Lower leg skin (tissue), 4 donors: ENCODE measurements around the gene TTC16. TPM values are rescaled to one million over a fixed set of nuclear protein-coding genes. Genes with fewer than 3 reads are reported as not detected.

Experiments used
- DNase-seq, 2 donors: peaks; one replicate each; pipeline ENCODE4 v3.0.0-alpha.2; 2019; ENCODE audit warnings: low spot score in 2 of 2
- H3K4me3 ChIP-seq: fragments of 200-600 bp; sonication (generic); 2 replicates; pipeline ENCODE4 v1.5.1; 2017; ENCODE audit warnings: mild to moderate bottlenecking, low read depth; ENCODE audit not compliant: poor library complexity, severe bottlenecking
- POLR2A ChIP-seq, 2 donors: fragments of 450-650 bp; IDR thresholded peaks; one replicate each; pipeline ENCODE4 v1.6.1; 2016 to 2017; ENCODE audit warnings: antibody characterized with exemption in 2 of 2, mild to moderate bottlenecking in 1 of 2, moderate library complexity in 1 of 2
- WGBS, 2 donors: methylation state at CpG; one replicate each; pipeline ENCODE4 v1.1.5; 2018; 5-methylcytosine and 5-hydroxymethylcytosine counted together
- intact Hi-C: fragments of 100-400 bp; cut with DNase I; formaldehyde crosslinking; loops from one replicate; pipeline ENCODE4 v1.15.0; 2023; ENCODE audit warnings: low total_unique reads
- total RNA-seq, 4 donors: library from RNA; depleted of rRNA; stranded (reverse); fragments of >200 nt; gene quantifications; one replicate each; pipeline ENCODE4 v1.1.0, GENCODE V29; 2016
- TF ChIP-seq, protein P1 (sequence below), 3 donors: fragments of 450-650 bp; IDR thresholded peaks; one replicate each; pipeline ENCODE4 v1.5.1; 2016; ENCODE audit warnings: antibody characterized with exemption in 3 of 3, mild to moderate bottlenecking in 3 of 3, moderate library complexity in 2 of 3

TTC16 gene
- total RNA-seq, 4 donors from 2014 or later: 0.25 TPM; not detected in 3

DNA sequence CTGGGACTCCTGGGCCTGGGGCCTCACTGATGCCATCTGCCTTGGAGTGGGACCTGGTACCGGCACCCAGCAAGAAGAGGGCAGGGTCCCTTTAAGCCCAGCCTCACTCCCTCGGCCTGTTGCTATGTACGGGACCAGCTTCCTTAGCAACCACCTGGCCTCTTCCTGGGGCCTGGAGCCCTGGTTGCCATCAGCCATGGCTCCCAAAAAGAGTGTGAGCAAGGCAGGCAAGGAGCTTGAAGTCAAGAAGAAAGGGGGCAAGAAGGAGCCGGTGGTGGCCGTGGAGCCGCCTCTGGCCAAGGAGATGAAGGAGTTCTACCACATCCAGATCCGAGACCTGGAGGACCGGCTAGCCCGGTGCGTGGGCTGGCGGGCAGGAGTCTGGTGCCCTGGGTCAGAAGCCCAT is 9.0 kb upstream of the TTC16 start, which contains the start of gene CFAP157:
Gene CFAP157 (plus strand): TSS at position 153 of the 406 bp plus-strand sequence. CDS start 44 bp downstream, at position 197.
- intact Hi-C loops: no loop called here
- no peak for DNase-seq
- TF ChIP-seq, protein P1, sequence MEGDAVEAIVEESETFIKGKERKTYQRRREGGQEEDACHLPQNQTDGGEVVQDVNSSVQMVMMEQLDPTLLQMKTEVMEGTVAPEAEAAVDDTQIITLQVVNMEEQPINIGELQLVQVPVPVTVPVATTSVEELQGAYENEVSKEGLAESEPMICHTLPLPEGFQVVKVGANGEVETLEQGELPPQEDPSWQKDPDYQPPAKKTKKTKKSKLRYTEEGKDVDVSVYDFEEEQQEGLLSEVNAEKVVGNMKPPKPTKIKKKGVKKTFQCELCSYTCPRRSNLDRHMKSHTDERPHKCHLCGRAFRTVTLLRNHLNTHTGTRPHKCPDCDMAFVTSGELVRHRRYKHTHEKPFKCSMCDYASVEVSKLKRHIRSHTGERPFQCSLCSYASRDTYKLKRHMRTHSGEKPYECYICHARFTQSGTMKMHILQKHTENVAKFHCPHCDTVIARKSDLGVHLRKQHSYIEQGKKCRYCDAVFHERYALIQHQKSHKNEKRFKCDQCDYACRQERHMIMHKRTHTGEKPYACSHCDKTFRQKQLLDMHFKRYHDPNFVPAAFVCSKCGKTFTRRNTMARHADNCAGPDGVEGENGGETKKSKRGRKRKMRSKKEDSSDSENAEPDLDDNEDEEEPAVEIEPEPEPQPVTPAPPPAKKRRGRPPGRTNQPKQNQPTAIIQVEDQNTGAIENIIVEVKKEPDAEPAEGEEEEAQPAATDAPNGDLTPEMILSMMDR (IDR thresholded peaks at IDR 0.05): no peak
- no peak for TF ChIP-seq POLR2A (IDR thresholded peaks at IDR 0.05)
- no peak within 1 kb of the TSS for H3K4me3 ChIP-seq
- 59 to 65% methylated on average over 11 of the region's 11 CpGs for WGBS, 2 donors

DNA sequence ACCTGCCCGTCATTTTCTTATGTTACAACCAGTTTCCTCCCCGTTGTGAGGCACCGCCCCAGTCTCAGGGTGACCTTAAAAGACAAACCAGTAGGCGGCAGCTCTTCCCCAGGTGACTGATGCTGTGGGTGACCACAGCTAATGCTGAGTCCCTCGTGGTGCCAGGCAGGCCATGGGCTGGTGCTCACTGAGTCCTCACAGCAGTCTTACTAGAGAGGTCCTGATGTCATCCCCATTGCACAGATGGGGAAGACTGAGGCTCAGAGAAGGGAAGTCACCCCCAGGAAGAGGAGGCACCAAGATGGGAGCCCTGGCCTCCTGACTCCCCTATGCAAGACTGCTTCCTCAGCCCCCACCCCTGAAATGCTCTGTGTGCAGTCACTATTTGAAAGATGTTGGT is 8.1 kb upstream of the TTC16 start:
- H3K4me3 ChIP-seq: no peak overlapping the region
- 58 to 61% methylated on average over 5 of the region's 5 CpGs for WGBS, 2 donors
- TF ChIP-seq, protein P1 (IDR thresholded peaks at IDR 0.05): no peak
- no peak for TF ChIP-seq POLR2A (IDR thresholded peaks at IDR 0.05)
- DNase-seq: no peak
- intact Hi-C loops: no loop called here

DNA sequence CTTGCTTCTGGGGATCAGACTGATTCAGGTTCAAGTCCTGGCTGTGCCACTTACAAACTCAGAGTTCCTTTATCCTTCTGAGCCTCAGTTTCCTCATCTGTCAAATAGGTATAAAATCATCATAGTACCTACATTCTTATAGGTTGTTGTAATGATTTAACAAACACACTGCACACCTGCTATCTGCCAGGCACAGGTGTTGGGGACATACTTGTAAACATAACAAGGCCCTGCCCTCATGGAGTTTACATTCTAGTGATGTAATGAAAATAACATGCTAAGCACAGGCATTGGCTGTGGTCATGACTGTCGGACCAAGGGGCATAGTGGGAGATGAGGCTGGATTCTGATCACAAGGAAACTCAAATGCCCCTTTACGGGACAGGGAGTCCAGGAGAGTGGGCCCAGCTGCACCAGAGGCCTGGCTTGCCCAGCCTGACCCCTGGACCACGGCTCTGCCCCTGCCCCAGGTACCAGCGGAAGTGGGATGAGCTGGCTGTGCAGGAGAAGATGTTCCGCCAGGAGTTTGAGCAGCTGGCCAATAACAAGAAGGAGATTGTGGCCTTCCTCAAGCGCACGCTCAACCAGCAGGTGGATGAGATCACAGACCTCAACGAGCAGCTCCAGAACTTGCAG is 6.8 kb upstream of the TTC16 start:
- no peak for DNase-seq
- no peak overlapping the region for H3K4me3 ChIP-seq
- TF ChIP-seq POLR2A (IDR thresholded peaks at IDR 0.05): no peak
- TF ChIP-seq, protein P1 (IDR thresholded peaks at IDR 0.05): no peak
- 92 to 93% methylated on average over 8 of the region's 8 CpGs for WGBS, 2 donors
- intact Hi-C loops: no loop called here

DNA sequence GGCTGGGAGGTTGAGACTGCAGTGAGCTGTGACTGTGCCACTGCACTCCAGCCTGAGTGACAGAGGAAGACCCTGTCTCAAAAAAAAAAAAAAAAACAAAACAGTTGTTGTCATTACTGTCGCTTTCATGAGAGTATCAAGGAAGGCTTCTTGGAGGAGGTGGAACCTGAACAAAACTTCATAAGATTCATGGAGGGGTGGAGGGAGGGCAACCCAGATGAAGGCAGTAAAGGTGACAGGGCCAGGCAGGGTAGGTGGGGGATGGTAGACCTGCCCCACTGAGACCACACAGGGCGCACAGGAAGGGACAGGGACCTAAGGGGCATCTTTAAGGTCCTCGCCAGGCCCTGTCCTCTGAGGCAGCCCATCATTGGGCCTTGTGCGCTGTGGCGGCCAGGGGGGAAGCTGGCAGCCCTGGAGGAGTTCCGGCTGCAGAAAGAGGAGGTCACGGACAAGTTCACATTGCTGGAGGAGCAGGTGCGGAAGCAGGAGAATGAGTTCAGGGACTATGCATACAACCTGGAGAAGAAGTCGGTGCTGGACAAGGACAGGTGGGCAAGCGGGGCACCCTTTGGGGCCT is 5.6 kb upstream of the TTC16 start:
- 92 to 94% methylated on average over 10 of the region's 10 CpGs for WGBS, 2 donors
- no peak for DNase-seq
- H3K4me3 ChIP-seq: no peak overlapping the region
- TF ChIP-seq, protein P1 (IDR thresholded peaks at IDR 0.05): no peak
- no peak for TF ChIP-seq POLR2A (IDR thresholded peaks at IDR 0.05)
- intact Hi-C loops: no loop called here

DNA sequence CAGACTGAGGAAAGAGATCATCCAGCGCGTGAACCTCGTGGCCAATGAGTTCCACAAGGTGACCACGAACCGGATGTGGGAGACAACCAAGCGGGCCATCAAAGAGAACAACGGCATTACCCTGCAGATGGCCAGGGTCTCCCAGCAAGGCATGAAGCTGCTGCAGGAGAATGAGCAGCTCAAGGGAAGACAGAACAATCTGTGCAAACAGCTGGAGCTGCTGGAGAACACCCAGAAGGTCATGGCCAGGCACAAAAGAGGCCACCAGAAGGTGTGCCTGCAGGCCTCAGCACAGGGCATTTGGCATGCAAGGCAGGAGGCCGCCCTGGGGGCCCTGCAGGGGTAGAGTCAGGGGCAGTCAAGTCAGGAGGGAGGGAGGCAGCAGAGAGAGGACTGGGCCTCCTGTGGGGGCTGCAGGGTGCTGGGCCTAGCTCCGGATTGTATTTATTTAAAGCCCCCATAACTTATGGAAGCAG is 4.6 kb upstream of the TTC16 start:
- 74 to 80% methylated on average over 9 of the region's 9 CpGs for whole genome bisulfite sequencing, 2 donors
- intact Hi-C loops: no loop called here
- H3K4me3 ChIP-seq: no peak overlapping the region
- TF ChIP-seq, protein P1 (IDR thresholded peaks at IDR 0.05): no peak
- TF ChIP-seq POLR2A (IDR thresholded peaks at IDR 0.05): no peak
- DNase-seq: no peak
